GM23338 (cell line): ENCODE measurements around the gene TBC1D2B.

Experiments
- CREB1 ChIP-seq: fragments of 250-450 bp; sonication (Bioruptor Pico); IDR thresholded peaks from 2 replicates; pipeline ENCODE4 v1.5.0; 2020; ENCODE audit warnings: low read depth, mild to moderate bottlenecking, moderate library complexity
- EZH2 ChIP-seq: fragments of 200-600 bp; sonication (generic); IDR thresholded peaks from one replicate; pipeline ENCODE4 v1.8.0; 2017; ENCODE audit warnings: antibody characterized with exemption, mild to moderate bottlenecking, low read depth; ENCODE audit not compliant: unreplicated experiment
- EZH2phosphoT487 ChIP-seq: fragments of 200-600 bp; sonication (generic); IDR thresholded peaks from one replicate; pipeline ENCODE4 v1.8.1; 2018; ENCODE audit warnings: antibody characterized with exemption; ENCODE audit not compliant: unreplicated experiment
- ZNF114 ChIP-seq: fragments of 250-450 bp; sonication (Bioruptor Pico); IDR thresholded peaks from 2 replicates; pipeline ENCODE4 v1.5.0; 2020; ENCODE audit warnings: mild to moderate bottlenecking, moderate library complexity
- TF ChIP-seq, protein P1 (sequence below), 2 experiments: fragments of 200-600 bp in 1 of 2; sonication (generic) in 1 of 2; conservative IDR thresholded peaks; 2 replicates each; pipeline versions ENCODE4 v1.5.1 to v1.6.1; 2016 to 2017; ENCODE audit warnings: antibody characterized with exemption in 2 of 2, low read depth in 2 of 2, mild to moderate bottlenecking in 2 of 2, moderate library complexity in 1 of 2

GRCh38 chr15:77974416-77975331 is 102.8 kb downstream of the TBC1D2B start:
- TF ChIP-seq, protein P1, sequence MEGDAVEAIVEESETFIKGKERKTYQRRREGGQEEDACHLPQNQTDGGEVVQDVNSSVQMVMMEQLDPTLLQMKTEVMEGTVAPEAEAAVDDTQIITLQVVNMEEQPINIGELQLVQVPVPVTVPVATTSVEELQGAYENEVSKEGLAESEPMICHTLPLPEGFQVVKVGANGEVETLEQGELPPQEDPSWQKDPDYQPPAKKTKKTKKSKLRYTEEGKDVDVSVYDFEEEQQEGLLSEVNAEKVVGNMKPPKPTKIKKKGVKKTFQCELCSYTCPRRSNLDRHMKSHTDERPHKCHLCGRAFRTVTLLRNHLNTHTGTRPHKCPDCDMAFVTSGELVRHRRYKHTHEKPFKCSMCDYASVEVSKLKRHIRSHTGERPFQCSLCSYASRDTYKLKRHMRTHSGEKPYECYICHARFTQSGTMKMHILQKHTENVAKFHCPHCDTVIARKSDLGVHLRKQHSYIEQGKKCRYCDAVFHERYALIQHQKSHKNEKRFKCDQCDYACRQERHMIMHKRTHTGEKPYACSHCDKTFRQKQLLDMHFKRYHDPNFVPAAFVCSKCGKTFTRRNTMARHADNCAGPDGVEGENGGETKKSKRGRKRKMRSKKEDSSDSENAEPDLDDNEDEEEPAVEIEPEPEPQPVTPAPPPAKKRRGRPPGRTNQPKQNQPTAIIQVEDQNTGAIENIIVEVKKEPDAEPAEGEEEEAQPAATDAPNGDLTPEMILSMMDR (conservative IDR thresholded peaks at IDR 0.05; ENCODE audit: low read depth in 2 of 2), result no peak
- TF ChIP-seq EZH2phosphoT487 (no peak), CREB1 (no peak), ZNF114 (no peak), EZH2 (no peak)
